Keratinocyte (primary cell): Measurements from ENCODE around the gene CYP19A1. TPM values are rescaled to one million over a fixed set of nuclear protein-coding genes. Genes with fewer than 3 reads are reported as not detected.

Experiments
- DNase-seq: peaks from one replicate; pipeline ENCODE4 v3.0.0-alpha.2; 2011; ENCODE audit warnings: low read depth, missing footprints, low spot score
- FAIRE-seq: peaks from 2 replicates; lab custom pipeline; 2011; peaks lifted over from hg19 to GRCh38; lab: Jason Lieb, UNC
- H2AFZ ChIP-seq: 2 replicates; pipeline ENCODE4 v1.6.0; 2012; ENCODE audit warnings: low read length, control low read depth, inconsistent platforms; ENCODE audit not compliant: control insufficient read depth
- H3K27ac ChIP-seq: 2 replicates; pipeline ENCODE4 v1.5.1; 2011; ENCODE audit warnings: low read length; ENCODE audit not compliant: control insufficient read depth, insufficient read depth
- H3K27me3 ChIP-seq: 3 replicates; pipeline ENCODE4 v1.6.0; 2011; ENCODE audit warnings: low read length; ENCODE audit not compliant: control insufficient read depth, insufficient read depth; ENCODE audit errors: extremely low read depth
- H3K36me3 ChIP-seq, 2 experiments: 2 replicates in 1 of 2; 3 replicates in 1 of 2; pipeline ENCODE4 v1.5.1; 2011; ENCODE audit warnings: low read length in 2 of 2, mild to moderate bottlenecking in 1 of 2; ENCODE audit not compliant: control insufficient read depth in 2 of 2, insufficient read depth in 2 of 2; ENCODE audit errors: extremely low read depth in 1 of 2
- H3K4me1 ChIP-seq: 3 replicates; pipeline ENCODE4 v1.5.1; 2011; ENCODE audit warnings: low read length; ENCODE audit not compliant: control insufficient read depth, insufficient read depth; ENCODE audit errors: extremely low read depth
- H3K4me2 ChIP-seq: 3 replicates; pipeline ENCODE4 v1.6.0; 2011; ENCODE audit warnings: low read depth, low read length; ENCODE audit not compliant: control insufficient read depth, insufficient read depth; ENCODE audit errors: extremely low read depth
- H3K4me3 ChIP-seq, 3 experiments: fragments of 200-600 bp in 1 of 3; sonication (generic) in 1 of 3; 2 replicates in 2 of 3; 3 replicates in 1 of 3; pipeline ENCODE4 v1.5.1; 2011 to 2016; ENCODE audit warnings: low read length in 3 of 3, mild to moderate bottlenecking in 3 of 3, control low read depth in 2 of 3, inconsistent platforms in 1 of 3, low read depth in 1 of 3, mixed read lengths in 1 of 3, mixed run types in 1 of 3, moderate library complexity in 1 of 3; ENCODE audit not compliant: control insufficient read depth in 2 of 3, insufficient read depth in 2 of 3; ENCODE audit errors: extremely low read depth in 1 of 3
- H3K79me2 ChIP-seq: 2 replicates; pipeline ENCODE4 v1.6.0; 2012; ENCODE audit warnings: low read length; ENCODE audit not compliant: control insufficient read depth, insufficient read depth
- H3K9ac ChIP-seq: 3 replicates; pipeline ENCODE4 v1.6.0; 2011; ENCODE audit warnings: low read length; ENCODE audit not compliant: control insufficient read depth, insufficient read depth; ENCODE audit errors: extremely low read depth
- H3K9me1 ChIP-seq: 3 replicates; pipeline ENCODE4 v1.6.0; 2011; ENCODE audit warnings: low read length; ENCODE audit not compliant: control insufficient read depth, insufficient read depth; ENCODE audit errors: extremely low read depth
- H3K9me3 ChIP-seq: 2 replicates; pipeline ENCODE4 v1.5.1; 2012; ENCODE audit warnings: low read depth, low read length; ENCODE audit not compliant: control insufficient read depth
- H4K20me1 ChIP-seq: 3 replicates; pipeline ENCODE4 v1.6.0; 2011; ENCODE audit warnings: low read length; ENCODE audit not compliant: control insufficient read depth, insufficient read depth; ENCODE audit errors: extremely low read depth
- CTCF ChIP-seq, 3 experiments: IDR thresholded peaks in 1 of 3; conservative IDR thresholded peaks in 1 of 3; optimal IDR thresholded peaks in 1 of 3; 2 replicates in 2 of 3; 3 replicates in 1 of 3; pipeline versions ENCODE3 to v1.5.1; 2011; ENCODE audit warnings: low read length in 3 of 3, mild to moderate bottlenecking in 3 of 3, moderate library complexity in 2 of 3, control low read depth in 1 of 3, inconsistent platforms in 1 of 3; ENCODE audit not compliant: insufficient read depth in 2 of 3; ENCODE audit errors: extremely low read depth in 1 of 3
- EZH2 ChIP-seq: IDR thresholded peaks from one replicate; pipeline ENCODE4 v1.6.1; 2012; ENCODE audit warnings: inconsistent platforms, mild to moderate bottlenecking, low read length, moderate library complexity
- dilution Hi-C: fragments of 300-500 bp; cut with MboI; formaldehyde crosslinking; loops from one replicate; pipeline ENCODE4 v1.7.0; 2020; ENCODE audit warnings: low sequenced_read_pairs; ENCODE audit not compliant: extremely low pct_ligation_motif_present
- polyA plus RNA-seq, 5 experiments: library from polyadenylated mRNA; depleted of rRNA in 3 of 5; stranded (reverse) in 3 of 5; stranded (forward) in 1 of 5; unstranded in 1 of 5; fragments of >200 nt; gene quantifications; 1 replicate in 1 of 5; 2 replicates in 3 of 5; 3 replicates in 1 of 5; pipeline versions ENCODE4 v1.2.1 to v1.2.3, GENCODE V29; 2011 to 2012; ENCODE audit warnings: missing spikeins in 2 of 5, low read depth in 1 of 5, low replicate concordance in 1 of 5

Gene CYP19A1
- polyA plus RNA-seq, 1 donor (not counting 4 experiments of a cell fraction or from before 2014, with no cell fraction given): not detected

DNA sequence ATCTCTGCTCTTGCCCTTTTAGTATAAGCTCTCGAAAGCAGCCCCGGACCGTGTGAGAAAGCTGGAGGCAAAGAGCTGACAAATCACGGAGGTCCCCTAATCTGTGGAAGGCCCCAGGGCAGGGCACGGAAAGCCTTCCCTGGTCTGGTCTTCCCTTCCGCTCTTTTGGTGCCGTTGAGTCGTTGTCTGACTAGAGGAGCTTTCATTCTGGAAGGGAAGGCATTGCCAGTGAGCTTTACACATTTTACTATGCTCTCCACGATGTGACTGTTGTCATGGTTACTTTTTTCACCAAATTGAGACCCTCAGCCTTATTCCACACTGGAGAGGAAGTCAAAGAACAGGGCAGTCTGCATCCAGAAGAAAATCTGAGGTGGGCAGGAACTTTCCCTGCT, 71.7 kb downstream of the CYP19A1 start:
- TF ChIP-seq EZH2 (no peak), CTCF (optimal IDR thresholded peaks at IDR 0.05 in 1 of 3, IDR thresholded peaks at IDR 0.05 in 1 of 3, conservative IDR thresholded peaks at IDR 0.05 in 1 of 3; ENCODE audit: extremely low read depth in 1 of 3, insufficient read depth in 2 of 3, low read length in 3 of 3) (no peak)
- peaks cover 51% of the 10 kb centered on the region for H3K27me3 ChIP-seq
- no peak for DNase-seq
- no peak overlapping the region for H3K9ac ChIP-seq
- no peaks in the 10 kb centered on the region for H3K79me2 ChIP-seq
- dilution Hi-C loops: no loop called here
- H3K9me3 ChIP-seq: no peaks in the 10 kb centered on the region
- no peak for FAIRE-seq
- H3K4me1 ChIP-seq: no peaks in the 10 kb centered on the region
- H3K9me1 ChIP-seq: no peaks in the 10 kb centered on the region
- H4K20me1 ChIP-seq: no peaks in the 10 kb centered on the region
- peak overlapping the region in 1 of 3 experiments; percentile 21 for H3K4me3 ChIP-seq
- H3K27ac ChIP-seq: no peak overlapping the region
- H2AFZ ChIP-seq: no peak overlapping the region
- no peaks in the 10 kb centered on the region for H3K36me3 ChIP-seq
- H3K4me2 ChIP-seq: peak overlapping the region; percentile 50

- H4K20me1 ChIP-seq: no peaks in the 10 kb centered on the region
- H3K27ac ChIP-seq: no peak overlapping the region
- no peak overlapping the region for H2AFZ ChIP-seq
- no peaks in the 10 kb centered on the region for H3K9me3 ChIP-seq
- TF ChIP-seq EZH2 (no peak), CTCF (optimal IDR thresholded peaks at IDR 0.05 in 1 of 3, IDR thresholded peaks at IDR 0.05 in 1 of 3, conservative IDR thresholded peaks at IDR 0.05 in 1 of 3; ENCODE audit: extremely low read depth in 1 of 3, insufficient read depth in 2 of 3, low read length in 3 of 3) (no peak)
- no peaks in the 10 kb centered on the region for H3K4me1 ChIP-seq
- no peak overlapping the region for H3K9ac ChIP-seq
- FAIRE-seq: no peak
- no peak for DNase-seq
- H3K36me3 ChIP-seq: no peaks in the 10 kb centered on the region
- no peak overlapping the region for H3K4me2 ChIP-seq
- no peaks in the 10 kb centered on the region for H3K9me1 ChIP-seq
- peaks cover 46% of the 10 kb centered on the region for H3K27me3 ChIP-seq
- dilution Hi-C loops: no loop called here
- H3K79me2 ChIP-seq: no peaks in the 10 kb centered on the region
- H3K4me3 ChIP-seq: no peak overlapping the region
These were observed 73.3 kb downstream of the CYP19A1 start for GRCh38 chr15:51265037-51265555.
